C4-2B (cell line): ENCODE data around the gene TGFBR2.

Source experiments
- H3K27ac ChIP-seq: fragments of 450-650 bp; 2 replicates; pipeline ENCODE4 v1.5.1; 2017
- CTCF ChIP-seq: fragments of 450-650 bp; conservative IDR thresholded peaks from 2 replicates; pipeline ENCODE4 v1.5.1; 2017; ENCODE audit warnings: mild to moderate bottlenecking
- ZFX ChIP-seq: fragments of 450-650 bp; IDR thresholded peaks from 2 replicates; pipeline ENCODE4 v1.6.1; 2017

The TGFBR2 gene

GRCh38 chr3:30626443-30627180 lies 20.2 kb downstream of the TGFBR2 start:
- no peak overlapping the region for H3K27ac ChIP-seq
- no peak for TF ChIP-seq CTCF
- no peak for TF ChIP-seq ZFX

DNA sequence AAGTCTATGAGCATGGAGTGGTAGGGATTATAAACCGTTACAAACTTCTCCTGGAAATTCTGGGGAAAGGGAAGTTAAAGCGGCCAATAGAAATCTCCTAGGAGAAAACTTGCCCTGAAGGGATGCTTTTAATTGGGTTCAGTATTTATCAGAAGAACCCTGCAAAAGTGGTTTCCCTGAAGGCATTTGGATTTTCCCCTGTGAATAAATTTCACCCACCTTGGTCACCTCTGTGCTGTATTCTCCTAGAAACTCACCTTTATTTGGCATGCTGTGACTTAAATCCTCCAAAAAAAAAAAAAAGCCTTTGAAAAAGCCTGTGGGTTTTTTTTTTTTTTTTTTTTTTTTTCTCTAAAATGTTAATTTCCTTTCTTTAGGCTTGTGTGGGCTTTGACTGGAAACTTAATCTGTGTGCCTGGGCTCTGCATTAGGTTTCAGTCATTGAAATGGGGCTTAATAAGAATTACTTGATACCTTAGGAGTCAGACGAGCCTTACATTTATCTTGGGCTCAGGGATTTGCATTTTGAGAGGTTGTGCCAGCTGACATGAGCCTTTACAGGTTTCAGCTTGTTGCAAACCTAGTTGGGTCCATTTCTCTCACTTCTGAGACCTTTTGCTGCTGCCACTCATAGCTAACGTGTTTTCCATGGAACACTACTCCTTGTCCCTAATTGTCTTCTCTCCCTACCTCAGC lies 22.0 kb downstream of the TGFBR2 start:
- TF ChIP-seq CTCF (no peak), ZFX (no peak)
- no peak overlapping the region for H3K27ac ChIP-seq

DNA sequence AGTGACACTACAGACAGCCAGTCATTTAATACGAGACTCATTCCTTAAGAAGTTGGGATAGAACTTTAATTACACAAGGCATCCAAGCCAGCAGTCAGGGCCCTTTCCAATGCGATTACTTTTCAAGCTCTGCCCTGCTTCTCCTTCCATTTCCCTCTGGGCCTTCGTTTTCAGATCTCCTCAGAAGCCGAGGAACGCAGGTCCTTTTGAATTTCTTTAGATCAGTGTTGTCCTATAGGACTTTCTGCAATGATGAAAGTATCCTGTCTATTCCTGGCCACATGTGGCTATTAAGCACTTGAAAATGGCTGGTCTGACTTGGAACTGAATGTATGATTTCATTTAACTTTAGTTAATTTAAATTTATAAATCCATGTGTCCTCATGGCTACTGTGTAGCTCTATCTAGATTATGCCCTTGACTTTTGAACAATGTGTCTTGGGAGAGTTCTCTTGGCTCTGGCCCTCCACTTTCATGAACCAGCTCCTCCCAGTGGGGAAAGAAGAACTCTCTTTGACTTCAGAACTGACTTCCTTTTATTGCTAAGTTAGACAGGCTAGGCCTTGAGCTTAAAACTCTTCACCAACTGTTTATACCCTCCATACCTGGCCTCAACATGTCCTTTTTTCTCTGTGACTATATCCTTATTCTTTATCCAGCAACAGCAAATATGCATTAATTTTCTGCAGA lies 22.6 kb downstream of the TGFBR2 start:
- H3K27ac ChIP-seq, result no peak overlapping the region
- peak; percentile 14 for TF ChIP-seq CTCF
- TF ChIP-seq ZFX, result no peak

- H3K27ac ChIP-seq, result no peak overlapping the region
- TF ChIP-seq CTCF (no peak), ZFX (no peak)
Observed at GRCh38 chr3:30629746-30630145, 23.3 kb downstream of the TGFBR2 start.

GRCh38 chr3:30630238-30631030 lies 24.0 kb downstream of the TGFBR2 start:
- H3K27ac ChIP-seq, result no peak overlapping the region
- TF ChIP-seq ZFX, result no peak
- no peak for TF ChIP-seq CTCF

DNA sequence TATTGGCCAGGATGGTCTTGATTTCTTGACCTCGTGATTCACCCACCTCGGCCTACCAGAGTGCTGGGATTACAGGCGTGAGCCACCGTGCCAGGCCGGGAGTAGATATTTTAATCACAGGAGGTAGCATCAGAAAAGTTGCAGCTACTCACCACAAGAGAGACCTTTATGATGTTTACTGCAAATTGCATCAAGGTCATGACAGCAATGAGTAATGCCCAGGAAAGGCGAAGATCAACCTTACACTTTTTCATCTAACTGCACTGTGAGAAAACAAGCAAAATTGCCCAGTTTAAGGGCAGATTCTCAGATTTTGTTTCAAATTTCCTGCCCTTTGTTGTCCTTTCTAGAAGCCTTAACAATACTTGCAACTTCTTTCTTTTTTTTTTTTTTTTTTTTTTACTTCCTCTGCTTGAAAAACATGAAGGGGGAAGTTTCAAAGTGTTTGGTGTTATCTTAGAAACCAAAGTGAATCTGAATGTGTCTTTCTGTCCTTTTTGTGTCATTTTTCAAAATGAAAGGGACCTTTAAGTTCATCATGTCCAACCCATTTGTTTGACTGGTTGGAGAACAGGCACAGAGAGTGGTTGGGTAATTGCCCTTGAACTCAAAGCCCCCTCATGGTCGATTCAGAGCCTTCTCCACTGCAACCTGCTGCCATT lies 25.0 kb downstream of the TGFBR2 start:
- no peak overlapping the region for H3K27ac ChIP-seq
- TF ChIP-seq ZFX (no peak), CTCF (no peak)
